Measurements from ENCODE around the gene ANKRD53.

The ANKRD53 gene

DNA sequence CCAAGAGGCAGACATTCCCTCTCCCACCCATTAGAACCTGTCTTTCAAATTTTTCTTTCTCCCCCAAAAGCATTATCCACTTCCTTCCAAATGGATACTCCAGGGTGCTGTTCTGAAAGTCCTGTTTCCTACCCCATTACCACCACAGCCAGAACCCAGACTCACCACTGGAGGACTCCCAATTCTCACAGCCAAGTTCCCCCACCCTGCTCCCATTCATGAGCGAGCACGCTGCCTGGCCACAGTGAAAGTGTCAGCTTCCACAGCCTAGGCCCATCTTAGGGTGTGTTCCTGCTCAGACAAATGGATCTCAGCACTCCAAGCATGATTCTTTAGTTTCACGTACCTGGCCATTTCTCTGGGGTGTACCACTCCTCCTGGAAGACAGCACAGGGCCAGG lies 3.8 kb upstream of the ANKRD53 start:
- Mint-ChIP-seq H3K9me3 (no peaks in the 10 kb centered on the region), H3K4me1 (ENCODE audit: low read depth) (peaks cover 15% of the 10 kb centered on the region), H3K36me3 (ENCODE audit: low read depth) (no peaks in the 10 kb centered on the region), H3K4me3 (no peak overlapping the region), H3K27ac (no peak overlapping the region), H3K27me3 (ENCODE audit: low read depth) (peaks cover 56% of the 10 kb centered on the region)

DNA sequence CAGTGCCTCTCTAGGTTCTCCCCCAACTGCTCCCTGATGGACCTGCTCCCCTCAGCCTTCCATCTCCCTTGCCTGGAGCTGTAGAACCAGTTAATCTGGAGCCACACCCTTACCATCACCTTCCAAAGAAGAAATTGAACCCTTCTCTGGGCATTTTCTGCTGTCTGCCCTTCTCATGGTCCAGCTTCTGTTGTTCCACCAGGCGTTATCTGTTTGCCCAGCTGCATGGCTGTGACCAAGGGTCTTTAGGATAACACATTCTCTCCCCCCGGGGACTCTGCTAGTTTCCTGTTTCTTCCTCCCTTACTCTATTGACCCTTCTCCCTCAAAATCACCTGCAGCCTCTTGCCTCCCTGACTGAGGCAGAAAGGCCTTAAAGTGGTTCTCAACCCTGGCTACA lies 3.2 kb upstream of the ANKRD53 start:
- Mint-ChIP-seq H3K4me3 (no peak overlapping the region), H3K27ac (no peak overlapping the region), H3K27me3 (ENCODE audit: low read depth) (peaks cover 51% of the 10 kb centered on the region), H3K4me1 (ENCODE audit: low read depth) (peaks cover 15% of the 10 kb centered on the region), H3K9me3 (no peaks in the 10 kb centered on the region), H3K36me3 (ENCODE audit: low read depth) (no peaks in the 10 kb centered on the region)

- Mint-ChIP-seq H3K27me3 (ENCODE audit: low read depth) (peaks cover 28% of the 10 kb centered on the region), H3K27ac (peak overlapping the region; percentile 86), H3K4me3 (peak overlapping the region; percentile 78), H3K4me1 (ENCODE audit: low read depth) (peaks cover 15% of the 10 kb centered on the region), H3K9me3 (no peaks in the 10 kb centered on the region), H3K36me3 (ENCODE audit: low read depth) (no peaks in the 10 kb centered on the region)
Observed at GRCh38 chr2:70977605-70978205, 725 bp upstream of the ANKRD53 start.

DNA sequence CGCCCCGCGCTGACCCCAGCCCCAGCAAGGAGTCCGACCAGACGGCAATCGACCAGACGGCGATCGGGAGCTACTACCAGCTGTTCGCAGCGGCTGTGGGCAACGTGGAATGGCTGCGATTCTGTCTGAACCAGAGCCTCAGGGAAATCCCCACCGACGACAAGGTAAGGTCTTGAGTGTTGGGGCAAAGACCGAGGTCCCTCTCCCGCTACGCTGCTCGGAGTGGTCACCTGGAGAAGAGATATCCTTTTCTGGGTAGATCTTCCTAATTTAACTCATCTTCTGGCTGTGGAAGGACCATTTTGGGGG lies 704 bp downstream of the ANKRD53 start:
- H3K9me3 Mint-ChIP-seq: no peaks in the 10 kb centered on the region
- no peak overlapping the region for H3K27ac Mint-ChIP-seq
- no peak overlapping the region for H3K4me3 Mint-ChIP-seq
- peaks cover 15% of the 10 kb centered on the region for H3K4me1 Mint-ChIP-seq (ENCODE audit: low read depth)
- H3K36me3 Mint-ChIP-seq (ENCODE audit: low read depth): no peaks in the 10 kb centered on the region
- peaks cover 15% of the 10 kb centered on the region for H3K27me3 Mint-ChIP-seq (ENCODE audit: low read depth)

DNA sequence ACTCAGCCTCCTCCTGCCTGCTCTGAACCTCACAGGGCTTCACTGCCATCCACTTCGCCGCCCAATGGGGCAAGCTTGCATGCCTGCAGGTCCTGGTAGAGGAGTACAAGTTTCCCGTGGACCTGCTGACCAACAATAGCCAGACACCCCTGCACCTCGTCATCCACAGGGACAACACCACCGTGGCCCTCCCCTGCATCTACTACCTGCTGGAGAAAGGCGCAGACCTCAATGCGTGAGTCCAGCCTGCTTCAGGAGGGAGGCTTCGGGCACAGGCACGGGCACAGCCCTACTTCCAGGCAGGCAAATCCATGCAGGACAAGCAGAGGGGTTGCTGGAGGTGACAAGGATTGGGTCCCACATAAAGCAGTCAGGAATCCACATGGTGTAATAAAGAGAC lies 1.2 kb downstream of the ANKRD53 start:
- Mint-ChIP-seq H3K27ac (no peak overlapping the region), H3K4me1 (ENCODE audit: low read depth) (peaks cover 20% of the 10 kb centered on the region), H3K27me3 (ENCODE audit: low read depth) (peaks cover 12% of the 10 kb centered on the region), H3K9me3 (no peaks in the 10 kb centered on the region), H3K36me3 (ENCODE audit: low read depth) (no peaks in the 10 kb centered on the region), H3K4me3 (no peak overlapping the region)

DNA sequence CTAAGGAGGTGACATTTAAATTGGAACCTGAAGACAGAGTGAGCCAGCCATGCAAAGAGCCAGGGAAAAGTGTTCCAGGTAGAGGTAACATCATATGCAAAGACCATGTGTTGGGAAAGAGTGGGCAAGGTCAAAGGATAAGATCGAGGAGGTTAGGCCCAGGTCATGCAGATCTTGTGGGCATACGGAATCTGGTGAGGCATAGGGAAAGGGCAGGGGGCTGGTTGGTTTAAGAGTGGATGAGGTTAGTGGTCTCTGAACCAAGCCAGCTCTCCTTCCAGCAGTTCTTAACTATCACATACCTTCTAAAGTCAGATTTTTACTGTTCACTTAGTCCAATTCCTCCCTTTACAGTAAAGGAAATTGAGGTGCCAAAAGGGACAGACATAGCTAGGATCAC lies 3.0 kb downstream of the ANKRD53 start:
- H3K9me3 Mint-ChIP-seq: no peaks in the 10 kb centered on the region
- H3K4me1 Mint-ChIP-seq (ENCODE audit: low read depth): peaks cover 25% of the 10 kb centered on the region
- no peak overlapping the region for H3K4me3 Mint-ChIP-seq
- H3K27me3 Mint-ChIP-seq (ENCODE audit: low read depth): peaks cover 4% of the 10 kb centered on the region
- H3K27ac Mint-ChIP-seq: no peak overlapping the region
- peaks cover 7% of the 10 kb centered on the region for H3K36me3 Mint-ChIP-seq (ENCODE audit: low read depth)

- Mint-ChIP-seq H3K4me1 (ENCODE audit: low read depth) (peaks cover 21% of the 10 kb centered on the region), H3K27me3 (ENCODE audit: low read depth) (peaks cover 4% of the 10 kb centered on the region), H3K9me3 (no peaks in the 10 kb centered on the region)
Observed at GRCh38 chr2:70981866-70982810, 3.7 kb downstream of the ANKRD53 start.

GRCh38 chr2:70982971-70983370 lies 4.5 kb downstream of the ANKRD53 start:
- Mint-ChIP-seq H3K27me3 (ENCODE audit: low read depth) (peaks cover 3% of the 10 kb centered on the region), H3K4me3 (no peak overlapping the region), H3K9me3 (no peaks in the 10 kb centered on the region), H3K36me3 (ENCODE audit: low read depth) (peaks cover 20% of the 10 kb centered on the region), H3K4me1 (ENCODE audit: low read depth) (peaks cover 13% of the 10 kb centered on the region), H3K27ac (no peak overlapping the region)

More at GRCh38 chr2:70981866-70982810, 3.7 kb downstream of the ANKRD53 start:
- no peak overlapping the region for H3K27ac Mint-ChIP-seq
- no peak overlapping the region for H3K4me3 Mint-ChIP-seq
- H3K36me3 Mint-ChIP-seq (ENCODE audit: low read depth): peaks cover 14% of the 10 kb centered on the region

- H3K27me3 Mint-ChIP-seq (ENCODE audit: low read depth): no peaks in the 10 kb centered on the region
- H3K4me1 Mint-ChIP-seq (ENCODE audit: low read depth): peaks cover 10% of the 10 kb centered on the region
- no peak overlapping the region for H3K4me3 Mint-ChIP-seq
- no peak overlapping the region for H3K27ac Mint-ChIP-seq
- no peaks in the 10 kb centered on the region for H3K9me3 Mint-ChIP-seq
- peaks cover 25% of the 10 kb centered on the region for H3K36me3 Mint-ChIP-seq (ENCODE audit: low read depth)
Observed at GRCh38 chr2:70983506-70984227, 5.2 kb downstream of the ANKRD53 start.

- Mint-ChIP-seq H3K27ac (peak overlapping the region; percentile 24), H3K27me3 (ENCODE audit: low read depth) (no peaks in the 10 kb centered on the region), H3K36me3 (ENCODE audit: low read depth) (peaks cover 30% of the 10 kb centered on the region), H3K9me3 (no peaks in the 10 kb centered on the region), H3K4me3 (no peak overlapping the region), H3K4me1 (ENCODE audit: low read depth) (peaks cover 10% of the 10 kb centered on the region)
Observed at GRCh38 chr2:70984228-70984575, 5.8 kb downstream of the ANKRD53 start.

DNA sequence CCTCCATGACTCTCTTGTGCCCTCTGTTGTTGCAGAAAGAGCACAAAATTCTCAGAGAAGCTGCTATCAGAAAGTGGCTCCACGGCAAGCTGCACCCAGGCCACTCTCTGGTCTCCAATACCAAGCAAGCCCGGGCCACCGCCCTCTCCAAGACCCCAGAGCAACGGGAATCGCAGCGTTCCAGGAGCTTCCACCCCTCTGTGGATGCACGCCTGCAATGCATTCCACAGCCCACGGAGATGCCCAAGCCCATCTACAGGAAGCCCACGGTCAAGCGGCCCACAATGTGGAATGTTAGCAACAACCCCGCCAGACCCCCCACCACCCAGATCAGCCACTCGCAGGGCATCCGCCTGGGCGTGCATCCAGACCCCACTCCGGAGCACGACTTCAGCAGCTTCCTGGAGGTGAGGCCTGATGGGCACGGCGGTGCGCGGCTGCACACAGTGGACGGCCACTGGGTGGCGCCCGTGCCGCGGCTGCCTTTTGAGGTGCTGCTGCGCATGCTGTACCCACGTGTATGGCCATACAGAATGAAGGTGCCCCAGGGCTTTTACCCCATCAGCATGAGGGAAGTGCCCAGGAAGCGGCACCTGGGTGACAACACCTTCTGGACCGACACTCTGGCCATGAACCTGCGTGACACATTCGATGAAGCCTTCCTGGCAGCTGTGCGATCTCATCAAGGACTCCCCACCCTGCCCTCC lies 6.3 kb downstream of the ANKRD53 start:
- peak overlapping the region; percentile 24 for H3K27ac Mint-ChIP-seq
- H3K4me1 Mint-ChIP-seq (ENCODE audit: low read depth): peaks cover 10% of the 10 kb centered on the region
- no peak overlapping the region for H3K4me3 Mint-ChIP-seq
- no peaks in the 10 kb centered on the region for H3K9me3 Mint-ChIP-seq
- H3K27me3 Mint-ChIP-seq (ENCODE audit: low read depth): no peaks in the 10 kb centered on the region
- peaks cover 31% of the 10 kb centered on the region for H3K36me3 Mint-ChIP-seq (ENCODE audit: low read depth)

DNA sequence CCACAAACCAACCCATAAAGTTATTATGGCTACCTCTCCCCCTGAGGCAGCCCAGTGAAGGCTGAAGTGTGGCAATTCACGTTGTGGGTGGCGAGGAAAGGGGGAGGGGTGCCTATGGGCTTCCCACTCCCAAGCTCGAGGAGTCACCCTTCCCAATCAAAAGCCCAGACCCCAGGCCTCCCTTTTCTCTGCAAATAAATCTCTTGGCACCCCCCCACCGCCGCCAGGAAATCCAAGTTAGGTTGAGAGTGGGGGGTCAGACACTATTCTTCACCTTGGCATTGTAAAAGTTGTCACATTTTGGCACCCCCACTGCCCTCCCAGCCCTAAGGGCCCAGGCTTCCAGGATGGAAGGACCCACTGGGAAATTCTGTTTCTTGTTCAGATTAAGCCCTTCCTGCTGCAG lies 6.9 kb downstream of the ANKRD53 start:
- Mint-ChIP-seq H3K4me3 (no peak overlapping the region), H3K9me3 (no peaks in the 10 kb centered on the region), H3K36me3 (ENCODE audit: low read depth) (peaks cover 31% of the 10 kb centered on the region), H3K27me3 (ENCODE audit: low read depth) (no peaks in the 10 kb centered on the region), H3K27ac (no peak overlapping the region), H3K4me1 (ENCODE audit: low read depth) (peaks cover 10% of the 10 kb centered on the region)

DNA sequence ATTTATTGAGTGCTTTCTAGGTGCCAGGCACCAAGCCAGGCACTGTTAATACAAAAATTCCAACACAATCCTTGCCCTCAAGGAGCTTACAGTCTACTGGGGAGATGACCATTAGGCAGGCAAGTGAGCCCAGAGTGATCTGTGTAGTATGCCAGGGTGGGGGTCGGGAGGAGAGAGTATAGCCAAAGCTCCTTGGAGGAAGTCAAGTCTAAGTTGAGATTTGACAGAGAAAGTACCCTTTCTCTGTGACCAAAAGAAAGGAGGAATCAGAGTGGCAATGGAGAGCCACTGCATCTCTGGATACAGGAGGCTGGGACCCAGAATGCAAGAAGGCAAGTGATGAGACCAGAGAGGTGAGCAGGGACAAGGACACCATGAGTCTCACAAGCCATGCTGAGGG lies 7.5 kb downstream of the ANKRD53 start:
- H3K27me3 Mint-ChIP-seq (ENCODE audit: low read depth): no peaks in the 10 kb centered on the region

GRCh38 chr2:70986499-70987189 lies 8.2 kb downstream of the ANKRD53 start:
- Mint-ChIP-seq H3K4me3 (no peak overlapping the region), H3K4me1 (ENCODE audit: low read depth) (peaks cover 13% of the 10 kb centered on the region), H3K27ac (no peak overlapping the region), H3K27me3 (ENCODE audit: low read depth) (no peaks in the 10 kb centered on the region), H3K36me3 (ENCODE audit: low read depth) (peaks cover 37% of the 10 kb centered on the region), H3K9me3 (no peaks in the 10 kb centered on the region)

More for the DNA sequence above, 7.5 kb downstream of the ANKRD53 start:
- Mint-ChIP-seq H3K4me3 (no peak overlapping the region), H3K9me3 (no peaks in the 10 kb centered on the region), H3K36me3 (ENCODE audit: low read depth) (peaks cover 33% of the 10 kb centered on the region), H3K27ac (no peak overlapping the region), H3K4me1 (ENCODE audit: low read depth) (peaks cover 10% of the 10 kb centered on the region)
